GM04503 (cell line): ENCODE results near the gene MAG.

Experiments used
- DNase-seq: peaks from one replicate; pipeline ENCODE4 v3.0.0-alpha.2; 2012; ENCODE audit warnings: low read depth

The MAG gene

DNA sequence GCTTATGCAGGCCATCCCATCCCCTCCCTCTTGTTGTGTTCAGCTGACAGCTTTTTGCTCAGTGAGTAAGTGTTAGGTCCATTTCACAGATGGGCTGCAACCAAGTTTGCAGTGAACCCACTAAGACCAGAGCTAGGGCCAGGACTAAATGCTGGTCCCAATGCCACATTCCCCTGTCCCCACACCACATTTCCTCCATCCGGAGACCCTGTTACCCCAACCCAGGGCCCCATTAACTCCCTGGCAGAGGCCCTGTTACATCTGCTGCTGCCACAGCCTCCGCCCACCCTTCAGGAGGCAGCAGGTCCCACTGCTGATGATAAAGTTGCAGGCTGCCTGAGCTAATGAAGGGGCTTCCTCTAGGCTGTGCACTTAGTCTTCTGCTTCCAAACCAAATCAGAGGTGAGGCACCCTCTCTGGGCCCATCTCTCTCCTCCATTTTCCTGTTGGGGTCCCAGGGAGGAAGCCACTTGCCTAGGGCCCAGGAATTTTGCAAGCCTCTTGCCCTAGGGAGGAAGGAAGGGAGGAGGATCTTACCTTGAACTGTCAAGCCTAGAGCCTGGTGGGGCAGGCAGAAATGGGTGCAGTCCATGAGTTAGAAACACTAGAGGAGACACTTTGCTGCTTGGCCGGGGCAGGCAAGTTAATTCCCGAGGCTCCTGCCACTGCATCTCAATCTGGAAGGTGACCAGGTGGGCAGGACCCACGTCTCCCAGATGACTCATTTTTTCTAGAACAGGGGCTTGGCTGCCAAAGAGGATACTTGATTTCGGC lies 26.6 kb upstream of the MAG start:
- DNase-seq: no peak

- DNase-seq: no peak
Measured at GRCh38 chr19:35265900-35266519, 26.0 kb upstream of the MAG start.

- no peak for DNase-seq
Measured at GRCh38 chr19:35266520-35267352, 25.2 kb upstream of the MAG start.

DNA sequence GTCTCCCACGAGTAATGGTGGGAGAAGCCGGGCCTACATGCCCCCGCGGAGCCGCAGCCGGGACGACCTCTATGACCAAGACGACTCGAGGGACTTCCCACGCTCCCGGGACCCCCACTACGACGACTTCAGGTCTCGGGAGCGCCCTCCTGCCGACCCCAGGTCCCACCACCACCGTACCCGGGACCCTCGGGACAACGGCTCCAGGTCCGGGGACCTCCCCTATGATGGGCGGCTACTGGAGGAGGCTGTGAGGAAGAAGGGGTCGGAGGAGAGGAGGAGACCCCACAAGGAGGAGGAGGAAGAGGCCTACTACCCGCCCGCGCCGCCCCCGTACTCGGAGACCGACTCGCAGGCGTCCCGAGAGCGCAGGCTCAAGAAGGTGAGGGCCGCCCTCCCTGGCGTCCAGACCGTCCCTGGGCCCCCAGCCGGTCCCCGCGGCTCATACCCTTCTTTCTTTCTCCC lies 24.6 kb upstream of the MAG start:
- DNase-seq: no peak

DNA sequence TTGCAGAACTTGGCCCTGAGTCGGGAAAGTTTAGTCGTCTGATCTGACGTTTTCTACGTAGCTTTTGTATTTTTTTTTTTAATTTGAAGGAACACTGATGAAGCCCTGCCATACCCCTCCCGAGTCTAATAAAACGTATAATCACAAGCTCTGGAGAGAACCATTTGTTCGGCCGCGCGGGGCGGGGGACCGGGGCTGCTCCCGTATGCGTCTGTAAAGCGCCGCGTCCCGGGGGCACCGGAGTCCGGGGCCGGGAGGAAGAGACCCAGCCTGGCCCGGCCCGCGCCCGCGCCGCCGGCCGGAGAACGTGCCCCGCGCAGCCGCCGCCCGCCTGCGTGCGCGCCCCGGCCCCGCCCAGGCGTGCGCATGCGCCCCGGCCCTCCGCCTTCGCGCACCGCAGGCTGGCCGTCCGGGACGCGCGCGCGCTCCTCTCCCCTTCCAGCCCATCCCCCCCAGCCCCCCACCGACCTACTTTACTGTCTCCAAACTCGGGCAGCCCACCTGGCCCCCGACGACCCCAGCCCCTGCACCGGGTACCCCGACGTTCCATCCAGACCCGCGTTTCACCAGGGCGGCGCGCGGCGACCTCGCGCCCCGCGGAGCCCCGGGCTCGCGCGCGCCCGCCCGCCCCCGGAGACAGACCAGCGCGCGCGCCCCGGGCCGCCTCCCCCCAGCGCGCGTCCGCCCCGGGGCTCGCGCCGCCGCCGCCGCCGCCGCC lies 24.0 kb upstream of the MAG start:
- DNase-seq: peak; percentile 9

GRCh38 chr19:35268536-35269437 lies 23.2 kb upstream of the MAG start, which contains the start of gene USF2:
TSS of gene USF2 (plus strand) at chr19:35268962. CDS start at chr19:35269102, 140 bp downstream.
- no peak for DNase-seq

DNA sequence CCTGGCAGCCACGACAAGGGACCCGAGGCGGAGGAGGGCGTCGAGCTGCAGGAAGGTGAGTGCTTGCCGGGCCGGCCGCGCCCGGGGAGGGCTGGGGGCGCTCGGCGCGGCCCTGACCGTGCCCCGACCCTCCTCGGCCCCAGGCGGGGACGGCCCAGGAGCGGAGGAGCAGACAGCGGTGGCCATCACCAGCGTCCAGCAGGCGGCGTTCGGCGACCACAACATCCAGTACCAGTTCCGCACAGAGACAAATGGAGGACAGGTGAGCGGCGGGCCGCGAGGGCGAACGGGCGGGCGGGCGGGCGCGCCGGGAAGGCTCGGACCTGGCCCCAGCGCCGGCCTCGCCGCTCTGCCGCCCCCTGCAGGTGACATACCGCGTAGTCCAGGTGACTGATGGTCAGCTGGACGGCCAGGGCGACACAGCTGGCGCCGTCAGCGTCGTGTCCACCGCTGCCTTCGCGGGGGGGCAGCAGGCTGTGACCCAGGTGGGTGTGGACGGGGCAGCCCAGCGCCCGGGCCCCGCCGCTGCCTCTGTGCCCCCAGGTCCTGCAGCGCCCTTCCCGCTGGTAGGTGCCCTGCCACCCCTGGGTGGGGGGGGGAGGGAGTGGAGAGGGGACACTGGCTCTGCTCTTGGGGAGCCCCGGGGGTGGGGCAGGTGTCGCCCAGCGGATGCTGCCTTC lies 22.4 kb upstream of the MAG start:
- no peak for DNase-seq

DNA sequence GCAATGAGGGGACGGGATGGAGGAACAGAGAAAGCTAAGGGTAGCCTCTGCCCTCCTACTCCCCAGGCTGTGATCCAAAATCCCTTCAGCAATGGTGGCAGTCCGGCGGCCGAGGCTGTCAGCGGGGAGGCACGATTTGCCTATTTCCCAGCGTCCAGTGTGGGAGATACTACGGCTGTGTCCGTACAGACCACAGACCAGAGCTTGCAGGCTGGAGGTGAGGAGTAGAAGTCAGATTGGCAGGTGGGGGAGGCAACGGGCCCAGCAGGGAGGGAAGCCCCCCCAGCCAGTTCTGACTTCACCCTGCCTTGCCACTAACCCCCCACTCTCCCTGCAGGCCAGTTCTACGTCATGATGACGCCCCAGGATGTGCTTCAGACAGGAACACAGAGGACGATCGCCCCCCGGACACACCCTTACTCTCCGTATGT lies 21.6 kb upstream of the MAG start:
- no peak for DNase-seq

- DNase-seq: no peak
Measured at GRCh38 chr19:35271546-35271945, 20.4 kb upstream of the MAG start.

DNA sequence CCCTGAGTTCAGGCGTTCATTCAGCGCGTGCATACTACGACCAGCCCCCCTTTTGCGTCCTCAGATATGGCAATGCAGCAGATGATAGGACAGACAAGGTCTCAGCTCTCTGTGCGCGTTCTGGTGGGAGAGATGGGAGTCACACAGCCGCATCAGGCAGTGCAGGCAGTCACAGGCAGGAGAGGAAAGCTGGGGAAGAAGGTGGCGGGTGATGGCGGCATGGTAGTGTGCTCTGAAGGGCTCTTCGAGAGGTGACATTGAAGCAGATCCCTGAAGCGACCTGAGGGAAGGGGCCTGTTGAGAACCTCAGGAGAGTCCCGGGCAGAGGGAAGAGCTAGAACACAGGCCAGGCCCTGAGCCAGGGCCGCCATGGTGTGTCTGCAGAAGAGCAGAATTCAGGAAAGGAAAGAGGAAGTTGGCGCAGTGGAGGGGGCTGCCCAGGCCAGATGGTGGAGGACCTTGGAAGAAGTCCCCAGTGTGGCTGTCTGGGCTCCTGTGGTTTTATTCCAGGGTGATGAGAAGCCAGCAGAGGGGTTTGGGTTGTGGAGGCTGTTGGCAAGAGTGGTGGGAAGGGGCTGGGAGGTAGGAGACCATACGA lies 19.7 kb upstream of the MAG start:
- no peak for DNase-seq

- DNase-seq: no peak
Measured at GRCh38 chr19:35272954-35273649, 18.9 kb upstream of the MAG start.

DNA sequence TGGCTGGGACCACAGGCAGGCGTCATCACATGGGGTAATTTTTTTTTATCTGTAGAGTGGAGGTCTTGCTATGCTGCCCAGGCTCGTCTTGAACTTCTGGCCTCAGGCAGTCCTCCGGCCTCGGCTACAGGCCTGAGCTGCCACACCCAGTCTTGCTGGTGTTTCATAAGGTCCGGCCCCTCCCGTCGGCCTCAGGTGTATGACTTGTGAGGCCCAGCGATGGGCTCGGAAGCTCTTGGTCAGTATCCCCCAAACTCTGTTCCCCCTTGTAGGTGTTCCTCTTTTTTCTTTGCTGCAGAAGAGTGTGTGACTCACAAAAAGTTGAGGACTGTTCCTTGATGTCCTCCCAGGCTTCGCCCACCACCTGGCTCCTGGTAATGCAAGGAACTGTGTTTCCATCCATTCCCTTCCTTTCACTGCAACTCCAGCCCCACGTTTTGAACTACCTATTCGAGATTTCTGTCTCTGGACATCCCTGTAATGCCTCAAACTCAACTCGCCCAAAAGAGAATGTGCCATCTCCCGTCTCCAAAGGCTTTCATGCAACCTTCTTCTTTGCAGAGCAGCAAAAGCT lies 18.2 kb upstream of the MAG start:
- no peak for DNase-seq

GRCh38 chr19:35274323-35274722 lies 17.6 kb upstream of the MAG start:
- DNase-seq: no peak

- no peak for DNase-seq
Measured at GRCh38 chr19:35276706-35277281, 15.2 kb upstream of the MAG start.

DNA sequence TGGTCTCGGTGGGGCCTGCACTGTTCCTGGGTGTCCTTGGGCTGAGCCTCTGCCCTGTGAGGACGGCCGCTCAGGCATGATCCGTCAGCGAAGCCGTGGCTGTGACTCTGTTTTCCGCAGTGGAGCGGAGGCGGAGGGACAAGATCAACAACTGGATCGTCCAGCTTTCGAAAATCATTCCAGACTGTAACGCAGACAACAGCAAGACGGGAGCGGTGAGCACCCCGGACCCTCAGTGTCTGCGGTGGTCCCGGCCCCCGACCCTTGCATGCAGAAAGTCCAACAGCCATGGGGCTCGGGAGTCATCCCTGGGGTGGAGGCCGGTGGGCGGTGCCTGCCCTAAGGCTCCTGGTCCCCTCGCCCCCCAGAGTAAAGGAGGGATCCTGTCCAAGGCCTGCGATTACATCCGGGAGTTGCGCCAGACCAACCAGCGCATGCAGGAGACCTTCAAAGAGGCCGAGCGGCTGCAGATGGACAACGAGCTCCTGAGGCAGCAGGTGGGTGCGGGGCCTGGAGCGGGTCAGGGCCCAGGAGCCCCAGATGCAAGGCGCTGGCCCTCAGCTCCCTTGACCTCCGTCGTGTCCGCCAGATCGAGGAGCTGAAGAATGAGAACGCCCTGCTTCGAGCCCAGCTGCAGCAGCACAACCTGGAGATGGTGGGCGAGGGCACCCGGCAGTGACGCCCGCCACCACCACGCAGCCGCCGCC lies 13.2 kb upstream of the MAG start:
- no peak for DNase-seq

GRCh38 chr19:35279374-35279773 lies 12.6 kb upstream of the MAG start:
- DNase-seq: no peak

DNA sequence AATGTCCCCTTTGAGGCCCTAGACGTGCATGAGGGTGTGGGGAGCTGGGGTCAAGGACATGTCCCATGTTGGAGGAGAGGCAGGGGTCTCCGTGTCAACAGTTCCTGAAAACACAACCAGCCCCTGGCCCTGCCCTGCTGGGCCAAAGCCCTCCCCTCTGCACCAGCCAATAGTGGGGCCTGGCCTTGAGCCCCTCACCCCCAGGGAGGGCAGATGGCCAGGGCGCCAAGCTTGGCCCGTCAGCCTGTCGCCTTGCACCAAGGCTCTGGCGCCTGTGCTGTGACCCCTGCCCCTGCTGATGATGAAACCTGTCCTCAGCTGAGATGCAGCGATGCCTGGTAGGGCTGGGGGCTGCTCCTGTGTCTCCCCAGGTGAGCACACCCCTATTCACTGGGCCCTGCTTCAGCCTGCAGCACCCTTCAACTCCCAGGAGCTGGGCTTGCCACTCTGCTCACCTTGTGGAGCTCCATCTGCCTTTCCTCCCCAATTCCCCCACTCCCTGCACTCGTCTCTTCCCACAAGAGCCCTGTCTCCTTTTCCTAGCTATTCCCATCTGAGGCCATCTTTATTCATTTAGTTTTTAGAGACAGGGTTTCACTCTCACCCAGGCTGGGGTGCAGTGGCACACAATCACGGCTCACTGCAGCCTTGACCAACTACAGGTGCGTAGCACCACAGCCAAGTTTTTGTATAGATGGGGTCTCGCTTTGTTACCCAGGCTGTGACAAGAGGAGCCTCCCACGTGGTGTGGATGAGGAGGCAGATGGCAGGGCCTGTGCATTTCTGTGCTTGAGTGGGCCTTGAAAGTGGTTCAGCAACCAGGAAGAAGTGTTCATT lies 11.8 kb upstream of the MAG start:
- no peak for DNase-seq
